ENCODE data around the gene BRK1. TPM values are rescaled to one million over a fixed set of nuclear protein-coding genes. Genes with fewer than 3 reads are reported as not detected.
"Not testable (repeated sequence)": the region's sequence is repeated elsewhere in the genome, so short reads cannot be mapped to it uniquely, and the experiment has no call there.

BRK1 gene
- total and polyA plus RNA-seq, 2 experiments from 2014 or later, result 83.0 to 278 TPM

- H3K36me3 ChIP-seq, result no peaks in the 10 kb centered on the region
- H3K4me3 ChIP-seq, result no peak overlapping the region
- no peaks in the 10 kb centered on the region for H3K9me3 ChIP-seq (ENCODE audit: low read depth)
- H3K27ac ChIP-seq, result no peak overlapping the region
- no peaks in the 10 kb centered on the region for H3K4me1 ChIP-seq (ENCODE audit: low read depth)
- TF ChIP-seq CTCF (IDR thresholded peaks at IDR 0.05; ENCODE audit: low read depth, low read length), result no peak
- DNase-seq (ENCODE audit: low read depth in 1 of 2, low spot score in 1 of 2), result no peak
- H3K27me3 ChIP-seq, result no peaks in the 10 kb centered on the region
Observed at GRCh38 chr3:10090179-10090578, 25.3 kb upstream of the BRK1 start.

- not testable (repeated sequence) for H3K27me3 ChIP-seq; H3K36me3 ChIP-seq; H3K9me3 ChIP-seq (ENCODE audit: low read depth); H3K27ac ChIP-seq; H3K4me3 ChIP-seq; DNase-seq (ENCODE audit: low read depth in 1 of 2, low spot score in 1 of 2); H3K4me1 ChIP-seq (ENCODE audit: low read depth)
Observed at GRCh38 chr3:10090774-10091173, 24.7 kb upstream of the BRK1 start.

- H3K36me3 ChIP-seq; DNase-seq (ENCODE audit: low read depth in 1 of 2, low spot score in 1 of 2): not testable (repeated sequence)
Observed at GRCh38 chr3:10091387-10091786, 24.1 kb upstream of the BRK1 start.

GRCh38 chr3:10093678-10094077, 21.8 kb upstream of the BRK1 start:
- Histone ChIP-seq H3K4me1 (ENCODE audit: low read depth) (no peaks in the 10 kb centered on the region), H3K9me3 (ENCODE audit: low read depth) (no peaks in the 10 kb centered on the region), H3K27ac (no peak overlapping the region), H3K36me3 (no peaks in the 10 kb centered on the region), H3K27me3 (no peaks in the 10 kb centered on the region), H3K4me3 (no peak overlapping the region)
- no peak for TF ChIP-seq CTCF (IDR thresholded peaks at IDR 0.05; ENCODE audit: low read depth, low read length)
- DNase-seq (ENCODE audit: low read depth in 1 of 2, low spot score in 1 of 2), result no peak

More at GRCh38 chr3:10091387-10091786, 24.1 kb upstream of the BRK1 start:
- not testable (repeated sequence) for H3K4me1 ChIP-seq (ENCODE audit: low read depth); H3K4me3 ChIP-seq; H3K9me3 ChIP-seq (ENCODE audit: low read depth); H3K27ac ChIP-seq; H3K27me3 ChIP-seq

GRCh38 chr3:10099041-10099440, 16.4 kb upstream of the BRK1 start:
- TF ChIP-seq CTCF (IDR thresholded peaks at IDR 0.05; ENCODE audit: low read depth, low read length), result no peak
- H3K27me3 ChIP-seq, result no peaks in the 10 kb centered on the region
- no peak overlapping the region for H3K27ac ChIP-seq
- H3K9me3 ChIP-seq (ENCODE audit: low read depth), result no peaks in the 10 kb centered on the region
- H3K4me1 ChIP-seq (ENCODE audit: low read depth), result no peaks in the 10 kb centered on the region
- H3K4me3 ChIP-seq, result no peak overlapping the region
- no peaks in the 10 kb centered on the region for H3K36me3 ChIP-seq
- DNase-seq (ENCODE audit: low read depth in 1 of 2, low spot score in 1 of 2), result no peak

- Histone ChIP-seq H3K4me1 (ENCODE audit: low read depth) (no peaks in the 10 kb centered on the region), H3K27me3 (no peaks in the 10 kb centered on the region), H3K4me3 (no peak overlapping the region), H3K9me3 (ENCODE audit: low read depth) (no peaks in the 10 kb centered on the region), H3K36me3 (no peaks in the 10 kb centered on the region), H3K27ac (no peak overlapping the region)
- no peak for DNase-seq (ENCODE audit: low read depth in 1 of 2, low spot score in 1 of 2)
- no peak for TF ChIP-seq CTCF (IDR thresholded peaks at IDR 0.05; ENCODE audit: low read depth, low read length)
Observed at GRCh38 chr3:10106919-10107318, 8.6 kb upstream of the BRK1 start.

GRCh38 chr3:10108091-10108490, 7.4 kb upstream of the BRK1 start, which contains the start of gene FANCD2OS:
FANCD2OS (minus strand) TSS chr3:10108255; CDS start chr3:10104774, 3,481 bp downstream.
- TF ChIP-seq CTCF (IDR thresholded peaks at IDR 0.05; ENCODE audit: low read depth, low read length), result no peak
- Histone ChIP-seq H3K36me3 (no peaks in the 10 kb centered on the region), H3K4me1 (ENCODE audit: low read depth) (no peaks in the 10 kb centered on the region), H3K27ac (no peak within 1 kb of the TSS), H3K9me3 (ENCODE audit: low read depth) (no peaks in the 10 kb centered on the region), H3K27me3 (no peaks in the 10 kb centered on the region), H3K4me3 (no peak within 1 kb of the TSS)
- no peak for DNase-seq (ENCODE audit: low read depth in 1 of 2, low spot score in 1 of 2)

Data from cardiac muscle cell (in vitro differentiated cells and primary cell).